Measurements from ENCODE around the gene KLB. TPM values are rescaled to one million over a fixed set of nuclear protein-coding genes. Genes with fewer than 3 reads are reported as not detected.
"Not testable (repeated sequence)": the region's sequence is repeated elsewhere in the genome, so short reads cannot be mapped to it uniquely, and the experiment has no call there.

Gene KLB
- total and polyA plus RNA-seq, 7 donors = 0.16 to 1.6 (median 1.2) TPM; not detected in 2

DNA sequence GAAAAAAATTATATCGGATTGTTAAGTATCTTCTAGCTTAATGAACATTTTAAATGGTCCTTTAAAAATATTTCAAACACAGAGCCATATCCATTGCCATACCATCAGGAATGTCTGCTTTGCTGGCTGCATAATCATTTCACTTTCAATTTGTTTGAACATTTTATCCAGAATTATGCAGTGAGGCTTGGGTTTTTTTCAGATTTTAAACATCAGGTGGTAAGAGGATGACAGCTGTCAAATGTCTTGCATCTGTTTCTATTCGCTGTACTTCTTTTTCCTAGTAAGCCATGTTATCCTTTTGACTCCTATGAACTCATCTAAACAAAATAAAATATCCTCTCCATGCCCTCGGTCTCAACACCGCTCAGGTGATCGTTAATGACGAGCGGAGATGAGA, 41.4 kb upstream of the KLB start:
- peak overlapping the region; percentile 87 to 93 (median 90) for H3K27ac ChIP-seq
- intact Hi-C loops (cut with DNase I) = loop anchor here (5.0 kb wide), 2 partner anchors 92 to 162 kb away; partner anchors contain the start of genes LIAS, RPL9 and UGDH
- DNase-seq = no peak
- H3K9me3 ChIP-seq = no peaks in the 10 kb centered on the region
- H3K4me3 ChIP-seq = peak overlapping the region; percentile 89 to 93 (median 92)
- no peaks in the 10 kb centered on the region for H3K27me3 ChIP-seq
- TF ChIP-seq POLR2A (IDR thresholded peaks at IDR 0.05) = no peak
- TF ChIP-seq, protein P1, sequence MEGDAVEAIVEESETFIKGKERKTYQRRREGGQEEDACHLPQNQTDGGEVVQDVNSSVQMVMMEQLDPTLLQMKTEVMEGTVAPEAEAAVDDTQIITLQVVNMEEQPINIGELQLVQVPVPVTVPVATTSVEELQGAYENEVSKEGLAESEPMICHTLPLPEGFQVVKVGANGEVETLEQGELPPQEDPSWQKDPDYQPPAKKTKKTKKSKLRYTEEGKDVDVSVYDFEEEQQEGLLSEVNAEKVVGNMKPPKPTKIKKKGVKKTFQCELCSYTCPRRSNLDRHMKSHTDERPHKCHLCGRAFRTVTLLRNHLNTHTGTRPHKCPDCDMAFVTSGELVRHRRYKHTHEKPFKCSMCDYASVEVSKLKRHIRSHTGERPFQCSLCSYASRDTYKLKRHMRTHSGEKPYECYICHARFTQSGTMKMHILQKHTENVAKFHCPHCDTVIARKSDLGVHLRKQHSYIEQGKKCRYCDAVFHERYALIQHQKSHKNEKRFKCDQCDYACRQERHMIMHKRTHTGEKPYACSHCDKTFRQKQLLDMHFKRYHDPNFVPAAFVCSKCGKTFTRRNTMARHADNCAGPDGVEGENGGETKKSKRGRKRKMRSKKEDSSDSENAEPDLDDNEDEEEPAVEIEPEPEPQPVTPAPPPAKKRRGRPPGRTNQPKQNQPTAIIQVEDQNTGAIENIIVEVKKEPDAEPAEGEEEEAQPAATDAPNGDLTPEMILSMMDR (IDR thresholded peaks at IDR 0.05) = no peak
- TF ChIP-seq EP300 (IDR thresholded peaks at IDR 0.05) = no peak
- TF ChIP-seq POLR2AphosphoS5 (IDR thresholded peaks at IDR 0.05) = no peak
- WGBS, 2 donors = 5 to 9% methylated on average over 7 of the region's 7 CpGs
- no peaks in the 10 kb centered on the region for H3K36me3 ChIP-seq
- H3K4me1 ChIP-seq = peaks cover 0 to 19% (median 15%) of the 10 kb centered on the region in 4 donors

DNA sequence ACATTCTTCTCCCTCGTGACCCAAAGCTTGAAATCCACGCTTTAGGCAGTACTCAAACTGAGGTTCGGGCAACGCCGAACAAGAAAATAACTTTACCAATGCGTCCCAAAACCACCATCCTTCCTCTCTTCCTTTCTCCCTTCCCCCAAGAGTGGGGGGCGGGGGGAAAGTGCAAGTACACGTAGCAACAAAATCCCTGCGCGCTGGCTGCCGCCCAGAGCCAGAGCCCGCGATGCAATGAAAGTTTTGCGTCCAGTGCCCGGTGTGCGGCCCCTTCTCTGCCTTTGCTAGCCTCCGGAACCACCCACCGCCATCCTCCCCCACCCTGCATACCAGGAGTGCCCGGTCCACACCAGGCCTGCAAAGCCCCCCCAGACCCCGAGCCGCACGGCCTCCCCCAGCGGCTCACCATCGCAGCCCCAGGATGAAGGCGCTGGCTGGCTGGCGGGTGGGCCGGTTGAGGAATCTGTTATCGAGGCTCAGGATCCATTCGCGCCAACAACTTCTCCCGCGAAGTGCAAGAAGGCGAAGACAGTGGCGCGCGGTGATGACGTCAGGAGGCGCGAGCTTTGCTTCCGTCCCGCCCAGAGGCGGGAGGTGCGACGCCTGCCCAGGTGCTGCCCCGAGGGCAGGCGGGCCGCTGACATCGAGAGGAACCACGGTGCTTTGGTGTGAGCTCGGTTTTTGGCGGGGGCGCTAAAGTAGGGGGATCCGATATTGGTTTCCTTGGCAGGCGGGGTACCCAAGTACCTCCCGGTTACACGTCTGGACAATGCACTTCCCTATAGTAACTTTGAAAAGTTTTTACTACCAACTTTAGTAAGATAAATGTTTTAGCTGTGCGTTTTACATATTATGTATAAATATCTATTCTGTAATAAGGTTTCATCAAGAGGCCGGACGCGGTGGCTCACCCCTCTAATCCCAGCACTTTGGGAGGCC, 40.6 kb upstream of the KLB start, which contains the start of gene RFC1:
Gene RFC1 (minus strand): TSS at position 533 of the 942 bp plus-strand sequence. CDS start 121 bp downstream, at position 412.
- TF ChIP-seq POLR2AphosphoS5 (IDR thresholded peaks at IDR 0.05) (peak; percentile 74 to 90 (median 86)), EP300 (IDR thresholded peaks at IDR 0.05) (no peak), POLR2A (IDR thresholded peaks at IDR 0.05) (peak in 1 of 2 donors; percentile 37)

DNA sequence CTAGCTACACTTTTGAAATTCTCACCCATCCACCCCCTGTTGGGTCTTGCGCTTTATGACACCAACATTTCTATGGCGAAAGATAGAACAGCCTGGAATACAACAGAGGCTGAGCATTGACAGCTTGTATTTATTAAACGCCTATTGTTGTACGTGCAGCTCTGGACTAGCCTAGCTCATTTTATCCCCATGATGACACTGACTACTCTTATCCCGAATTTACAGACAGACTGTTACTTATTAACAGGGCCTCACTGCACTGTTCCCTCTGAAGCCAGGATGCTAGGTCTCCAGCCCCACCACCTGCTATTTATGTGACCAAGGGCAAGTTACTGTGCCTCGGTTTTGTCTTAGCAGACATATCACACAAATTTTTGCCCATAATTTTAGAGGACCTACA, 39.6 kb upstream of the KLB start:
- Histone ChIP-seq H3K27ac (no peak overlapping the region), H3K27me3 (no peaks in the 10 kb centered on the region), H3K4me3 (no peak overlapping the region), H3K4me1 (peaks cover 0 to 19% (median 15%) of the 10 kb centered on the region in 4 donors), H3K9me3 (no peaks in the 10 kb centered on the region), H3K36me3 (no peaks in the 10 kb centered on the region)
- intact Hi-C loops (cut with DNase I) = loop anchor here (5.0 kb wide), 2 partner anchors 90 to 160 kb away; partner anchors contain the start of genes LIAS, RPL9 and UGDH
- 78 to 89% methylated on average over 6 of the region's 6 CpGs for WGBS, 2 donors
- TF ChIP-seq POLR2A (IDR thresholded peaks at IDR 0.05) = no peak
- no peak for TF ChIP-seq POLR2AphosphoS5 (IDR thresholded peaks at IDR 0.05)
- no peak for DNase-seq

More for the DNA sequence above, 40.6 kb upstream of the KLB start, which contains the start of gene RFC1:
- WGBS, 2 donors = 4 to 5% methylated on average over 60 of the region's 60 CpGs
- H3K36me3 ChIP-seq = no peaks in the 10 kb centered on the region
- H3K27me3 ChIP-seq = no peaks in the 10 kb centered on the region
- peaks cover 0 to 19% (median 15%) of the 10 kb centered on the region in 4 donors for H3K4me1 ChIP-seq
- no peaks in the 10 kb centered on the region for H3K9me3 ChIP-seq
- H3K27ac ChIP-seq = peak within 1 kb of the TSS; percentile 87 to 93 (median 90)
- H3K4me3 ChIP-seq = peak within 1 kb of the TSS; percentile 89 to 93 (median 92)
- intact Hi-C loops (cut with DNase I) = loop anchor here (5.0 kb wide), 2 partner anchors 91 to 161 kb away; partner anchors contain the start of genes LIAS, RPL9 and UGDH
- peak; percentile 96 for DNase-seq

DNA sequence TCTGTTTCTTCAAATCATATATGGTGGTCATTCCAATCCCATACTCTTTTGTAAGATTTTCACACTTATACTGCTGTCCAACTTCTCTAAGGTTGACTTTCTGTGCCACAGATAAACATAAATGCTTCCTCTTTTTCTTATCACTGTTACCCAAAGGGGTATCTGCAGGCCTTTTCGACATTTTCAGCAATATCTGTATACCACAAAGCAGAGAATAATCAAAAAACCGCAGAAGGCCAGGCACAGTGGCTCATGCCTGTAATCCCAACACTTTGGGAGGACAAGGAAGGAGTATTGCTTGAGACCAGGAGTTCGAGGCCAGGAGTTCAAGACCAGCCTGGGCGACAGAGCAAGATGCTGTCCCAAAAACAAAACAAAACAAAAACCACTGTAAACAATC, 37.4 kb upstream of the KLB start:
- TF ChIP-seq, protein P1 (IDR thresholded peaks at IDR 0.05) = no peak
- TF ChIP-seq POLR2AphosphoS5 (IDR thresholded peaks at IDR 0.05) (no peak), EP300 (IDR thresholded peaks at IDR 0.05) (no peak), POLR2A (IDR thresholded peaks at IDR 0.05) (no peak)
- 59 to 73% methylated on average over 4 of the region's 4 CpGs for WGBS, 2 donors
- intact Hi-C loops (cut with DNase I) = loop anchor here (5.0 kb wide), 2 partner anchors 88 to 158 kb away; partner anchors contain the start of genes LIAS, RPL9 and UGDH

DNA sequence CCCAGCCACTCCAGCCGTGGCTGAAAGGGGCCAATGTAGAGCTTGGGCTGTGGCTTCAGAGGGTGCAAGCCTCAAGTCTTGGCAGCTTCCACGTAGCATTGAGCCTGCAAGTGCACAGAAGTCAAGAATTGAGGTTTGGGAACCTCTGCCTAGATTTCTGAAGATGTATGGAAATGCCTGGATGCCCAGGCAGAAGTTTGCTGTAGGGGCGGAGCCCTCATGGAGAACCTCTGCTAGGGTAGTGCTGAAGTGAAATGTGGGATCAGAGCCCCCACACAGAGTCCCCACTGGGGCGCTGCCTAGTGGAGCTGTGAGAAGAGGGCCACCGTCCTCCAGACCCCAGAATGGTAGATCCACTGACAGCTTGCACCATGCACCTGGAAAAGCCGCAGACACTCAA, 35.5 kb upstream of the KLB start:
- H3K4me3 ChIP-seq; intact Hi-C loops (cut with DNase I); H3K27ac ChIP-seq; H3K27me3 ChIP-seq; DNase-seq; H3K36me3 ChIP-seq; H3K9me3 ChIP-seq; H3K4me1 ChIP-seq: not testable (repeated sequence)
- 86 to 88% methylated on average over 6 of the region's 6 CpGs for WGBS, 2 donors

More for the DNA sequence above, 37.4 kb upstream of the KLB start:
- Histone ChIP-seq H3K4me1 (peaks cover 0 to 15% (median 13%) of the 10 kb centered on the region in 4 donors), H3K27ac (no peak overlapping the region), H3K4me3 (no peak overlapping the region), H3K36me3 (no peaks in the 10 kb centered on the region), H3K27me3 (no peaks in the 10 kb centered on the region), H3K9me3 (no peaks in the 10 kb centered on the region)
- DNase-seq = no peak

DNA sequence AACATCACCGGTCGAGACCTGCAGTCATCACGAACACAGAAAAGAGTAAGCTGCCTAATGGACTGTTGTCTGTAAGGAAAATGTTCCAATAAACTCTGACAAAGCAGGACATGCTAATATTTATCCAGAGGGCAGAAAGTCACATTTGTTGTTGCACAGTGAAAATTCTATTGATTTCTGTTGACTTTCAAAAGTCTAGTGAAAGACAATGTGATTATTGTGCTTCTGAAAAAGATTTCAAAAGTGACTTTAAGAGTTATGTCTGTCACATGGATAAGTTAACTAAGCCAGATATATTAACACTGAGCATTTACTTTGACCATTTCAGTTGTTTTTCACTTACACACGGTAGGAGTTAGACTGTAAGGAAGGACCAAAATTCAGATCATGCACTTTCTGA, 31.3 kb upstream of the KLB start:
- WGBS, 2 donors = 45 to 59% methylated on average over 4 of the region's 4 CpGs

More for the DNA sequence above, 31.3 kb upstream of the KLB start:
- intact Hi-C loops (cut with DNase I) = no loop called here
- DNase-seq = no peak
- Histone ChIP-seq H3K27ac (no peak overlapping the region), H3K27me3 (no peaks in the 10 kb centered on the region), H3K9me3 (no peaks in the 10 kb centered on the region), H3K4me1 (no peaks in the 10 kb centered on the region), H3K36me3 (no peaks in the 10 kb centered on the region), H3K4me3 (no peak overlapping the region)
- TF ChIP-seq, protein P1 (IDR thresholded peaks at IDR 0.05) = no peak
- no peak for TF ChIP-seq POLR2AphosphoS5 (IDR thresholded peaks at IDR 0.05)
- no peak for TF ChIP-seq EP300 (IDR thresholded peaks at IDR 0.05)
- no peak for TF ChIP-seq POLR2A (IDR thresholded peaks at IDR 0.05)

Data from sigmoid colon (tissue), 7 donors.